ENCODE results near the gene TRIM54.
"Not testable (repeated sequence)": the region's sequence is repeated elsewhere in the genome, so short reads cannot be mapped to it uniquely, and the experiment has no call there.

The TRIM54 gene

GRCh38 chr2:27265536-27265870 is 16.7 kb upstream of the TRIM54 start:
- DNase-seq (ENCODE audit: low spot score): no peak

DNA sequence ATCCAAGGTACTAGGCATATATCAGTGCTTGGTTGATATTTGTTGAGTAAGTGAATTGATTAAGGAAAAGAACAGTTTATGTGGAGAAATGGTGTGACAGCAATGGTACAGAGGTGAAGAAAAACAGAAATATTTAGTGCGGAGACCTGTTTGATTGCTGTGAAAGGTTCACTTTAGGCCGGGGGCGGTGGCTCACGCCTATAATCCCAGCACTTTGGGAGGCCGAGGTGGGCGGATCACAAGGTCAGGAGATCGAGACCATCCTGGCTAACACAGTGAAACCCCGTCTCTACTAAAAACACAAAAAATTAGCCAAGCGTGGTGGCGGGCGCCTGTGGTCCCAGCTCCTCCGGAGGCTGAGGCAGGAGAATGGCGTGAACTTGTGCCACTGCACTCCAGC is 13.9 kb upstream of the TRIM54 start:
- not testable (repeated sequence) for DNase-seq (ENCODE audit: low spot score)

More at GRCh38 chr2:27265536-27265870, 16.7 kb upstream of the TRIM54 start:
- TF ChIP-seq CTCF (IDR thresholded peaks at IDR 0.05; ENCODE audit: extremely low read depth, missing control alignments): no peak

DNA sequence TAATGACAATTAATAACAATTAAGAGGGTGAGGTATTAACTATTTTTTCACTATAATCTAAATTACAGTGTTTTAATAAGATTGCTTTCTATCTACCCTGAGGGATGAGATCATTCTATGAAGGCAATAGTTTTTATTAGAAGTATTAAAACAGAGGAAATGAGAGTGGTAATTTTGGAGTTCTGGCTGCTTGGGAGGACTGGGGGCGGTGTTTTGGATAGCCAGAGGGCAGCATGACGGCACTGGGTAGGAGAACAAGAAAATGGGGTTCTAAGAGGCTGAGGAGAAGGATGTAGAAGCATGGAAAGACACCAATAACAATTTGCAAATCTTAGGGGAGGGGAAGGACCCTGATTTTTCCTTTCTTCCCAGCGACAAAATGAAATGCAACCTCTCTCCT is 12.1 kb upstream of the TRIM54 start:
- no peak for TF ChIP-seq CTCF (IDR thresholded peaks at IDR 0.05; ENCODE audit: extremely low read depth, missing control alignments)
- no peak for DNase-seq (ENCODE audit: low spot score)

- DNase-seq (ENCODE audit: low spot score): no peak
- TF ChIP-seq CTCF (IDR thresholded peaks at IDR 0.05; ENCODE audit: extremely low read depth, missing control alignments): no peak
Observed at GRCh38 chr2:27270670-27271069, 11.6 kb upstream of the TRIM54 start.

GRCh38 chr2:27271631-27272340 is 10.4 kb upstream of the TRIM54 start:
- no peak for DNase-seq (ENCODE audit: low spot score)
- TF ChIP-seq CTCF (IDR thresholded peaks at IDR 0.05; ENCODE audit: extremely low read depth, missing control alignments): no peak

- DNase-seq (ENCODE audit: low spot score): not testable (repeated sequence)
Observed at GRCh38 chr2:27272537-27273522, 9.4 kb upstream of the TRIM54 start.

DNA sequence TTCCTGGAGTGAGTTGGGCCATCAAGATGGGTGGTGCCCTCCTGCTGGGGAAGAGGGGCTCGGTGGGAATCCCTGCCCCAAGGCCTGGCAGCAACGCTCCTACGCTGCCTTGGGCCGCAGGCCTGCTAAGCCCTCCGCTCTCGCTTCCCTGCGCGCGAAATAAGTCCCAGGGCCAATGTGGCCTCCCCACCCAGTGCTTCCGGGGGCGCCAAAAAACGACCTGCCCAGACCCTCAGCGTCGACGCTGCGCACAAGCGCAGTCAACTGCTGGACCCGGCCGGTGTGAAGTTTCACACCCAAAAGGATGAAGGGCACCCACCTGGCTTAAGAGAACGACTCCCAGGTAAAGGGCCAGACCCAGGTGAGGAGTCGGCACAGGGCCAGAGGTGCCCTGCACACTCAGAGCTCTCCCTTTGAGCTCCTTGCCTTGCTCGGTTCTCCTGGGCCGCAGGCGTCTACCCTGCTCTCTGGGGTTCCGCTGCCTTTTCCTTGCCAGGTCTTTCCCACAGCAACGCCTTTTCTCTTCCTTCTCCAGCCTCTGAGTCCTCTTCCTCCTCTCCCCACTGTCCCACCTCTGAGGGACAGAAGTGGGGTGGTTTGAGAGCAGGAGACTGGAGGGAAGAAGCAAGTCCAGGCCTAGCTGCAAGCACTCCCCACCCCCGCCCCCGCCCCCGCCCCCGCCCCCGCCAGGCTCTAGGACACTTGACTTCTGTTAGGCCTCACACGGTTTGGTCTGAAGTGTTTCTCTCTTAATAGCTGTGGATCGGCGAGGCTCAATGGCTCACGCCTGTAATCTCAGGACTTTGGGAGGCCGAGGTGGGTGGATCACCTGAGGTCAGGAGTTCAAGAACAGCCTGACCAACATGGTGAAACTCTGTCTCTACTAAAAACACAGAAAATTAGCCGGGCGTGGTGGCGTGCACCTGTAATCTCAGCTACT is 6.7 kb upstream of the TRIM54 start, which contains the start of gene DNAJC5G:
TSS of gene DNAJC5G (plus strand) at position 223 of the 940 bp plus-strand sequence. CDS start 1,296 bp downstream, outside the sequence.
- no peak for DNase-seq (ENCODE audit: low spot score)
- no peak for TF ChIP-seq CTCF (IDR thresholded peaks at IDR 0.05; ENCODE audit: extremely low read depth, missing control alignments)
